Activated gamma-delta T cell (primary cell): ENCODE measurements around the gene C6orf120.

Experiments used
- DNase-seq: peaks from one replicate; lab custom pipeline; 2025; lab: John Stamatoyannopoulos, UW

The C6orf120 gene

GRCh38 chr6:169725125-169726048 is 23.5 kb downstream of the C6orf120 start:
- DNase-seq = no peak

DNA sequence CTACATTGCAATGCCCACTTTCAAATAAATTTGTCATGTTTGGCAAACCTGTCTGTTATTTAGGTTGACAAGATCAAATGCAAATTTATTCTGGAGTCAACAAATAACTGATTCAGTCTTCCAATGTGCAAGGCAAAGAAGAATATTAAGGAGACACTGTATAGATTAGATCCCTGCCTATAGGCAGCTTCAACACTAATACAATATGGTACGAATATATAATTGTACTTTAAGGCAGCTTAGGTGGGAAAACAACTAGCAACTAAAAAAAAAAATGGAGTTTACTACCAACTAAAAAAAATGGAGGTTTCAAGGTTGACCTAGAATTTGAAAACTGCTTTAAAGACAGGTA is 24.1 kb downstream of the C6orf120 start:
- DNase-seq = no peak

GRCh38 chr6:169726963-169727362 is 25.0 kb downstream of the C6orf120 start:
- no peak for DNase-seq

DNA sequence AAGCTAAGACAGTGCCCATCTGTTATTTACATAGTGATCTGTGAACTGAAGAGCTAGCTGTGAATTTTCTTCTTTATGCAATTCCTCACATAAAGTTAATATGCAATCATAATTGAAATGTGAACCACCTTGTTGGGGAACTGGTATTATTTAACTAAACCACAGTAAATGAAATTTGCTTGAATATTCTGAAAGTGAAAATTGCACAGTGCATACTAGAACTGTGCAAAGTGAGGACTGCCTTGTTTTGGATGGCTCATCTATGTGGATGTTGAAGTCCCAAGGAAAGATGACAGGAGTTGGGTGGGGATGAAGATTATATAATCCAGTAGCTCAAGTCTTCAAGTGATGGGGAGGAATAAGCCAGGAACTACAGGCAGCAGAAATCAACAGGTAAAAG is 28.0 kb downstream of the C6orf120 start:
- no peak for DNase-seq

- no peak for DNase-seq
Observed at GRCh38 chr6:169738204-169738975, 36.5 kb downstream of the C6orf120 start.

- DNase-seq = no peak
Observed at GRCh38 chr6:169738976-169739529, 37.1 kb downstream of the C6orf120 start.

DNA sequence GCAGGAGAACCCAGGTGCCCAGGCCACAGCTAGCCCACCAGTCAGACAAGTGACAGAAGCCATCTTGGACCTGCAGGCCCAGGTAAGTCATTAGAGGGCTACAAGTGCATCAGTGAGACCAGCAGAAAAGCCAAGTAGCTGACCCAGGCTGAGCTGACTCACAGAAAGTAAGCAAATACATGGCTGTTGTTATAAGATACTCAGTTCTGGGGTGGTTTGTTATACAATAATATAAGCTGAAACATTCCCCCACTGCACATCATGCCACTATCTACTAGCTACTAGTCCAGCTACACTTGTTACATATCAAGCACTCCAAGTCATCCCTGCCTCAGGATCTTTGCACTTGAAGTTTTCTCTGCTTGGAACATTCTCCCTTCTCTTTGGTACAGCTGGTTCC is 39.4 kb downstream of the C6orf120 start:
- DNase-seq = no peak

- DNase-seq = no peak
Observed at GRCh38 chr6:169745405-169745804, 43.5 kb downstream of the C6orf120 start.

GRCh38 chr6:169746556-169746955 is 44.6 kb downstream of the C6orf120 start:
- DNase-seq = no peak

GRCh38 chr6:169751242-169752073 is 49.5 kb downstream of the C6orf120 start, which contains the start of the genes DYNLT2 and ERMARD:
Gene DYNLT2, minus strand, starts transcription at chr6:169751572. Its CDS starts 114 bp downstream, at chr6:169751458.
Gene ERMARD, plus strand, starts transcription at chr6:169751622. Its CDS starts 36 bp downstream, at chr6:169751658.
- peak; percentile 92 for DNase-seq

- no peak for DNase-seq
Observed at GRCh38 chr6:169752074-169752623, 50.2 kb downstream of the C6orf120 start.
